SK-N-SH treated with all-trans-retinoic acid at 6 μM for 48 hours (cell line): ENCODE measurements around the gene TEX44.

Source experiments
- ATAC-seq: fragments of 200-7000 bp; cut with Tn5 transposase; 3 replicates; pipeline ENCODE4 v1.9.1; 2020; ENCODE audit warnings: mild to moderate bottlenecking, moderate library complexity
- ARNTL ChIP-seq: fragments of 450-650 bp; formaldehyde crosslinking; IDR thresholded peaks from 2 replicates; pipeline ENCODE4 v1.5.0; 2020; ENCODE audit warnings: low read depth, mild to moderate bottlenecking, moderate library complexity, borderline replicate concordance
- CSDC2 ChIP-seq: fragments of 250-450 bp; sonication (Bioruptor Pico); IDR thresholded peaks from 2 replicates; pipeline ENCODE4 v1.5.0; 2020; ENCODE audit warnings: mild to moderate bottlenecking, moderate library complexity
- ESRRG ChIP-seq: fragments of 250-450 bp; sonication (Bioruptor Pico); IDR thresholded peaks from 2 replicates; pipeline ENCODE4 v1.6.1; 2021; ENCODE audit warnings: mild to moderate bottlenecking
- GLIS3 ChIP-seq: fragments of 250-450 bp; sonication (Bioruptor Pico); IDR thresholded peaks from 2 replicates; pipeline ENCODE4 v1.5.0; 2020; ENCODE audit warnings: mild to moderate bottlenecking, moderate library complexity
- ISL1 ChIP-seq: fragments of 250-450 bp; sonication (Bioruptor Pico); IDR thresholded peaks from 2 replicates; pipeline ENCODE4 v2.1.2; 2022; ENCODE audit warnings: mild to moderate bottlenecking, moderate library complexity
- OSR1 ChIP-seq: fragments of 250-450 bp; sonication (Bioruptor Pico); IDR thresholded peaks from 2 replicates; pipeline ENCODE4 v1.8.0; 2022; ENCODE audit warnings: moderate library complexity, mild to moderate bottlenecking, inconsistent platforms
- POU6F1 ChIP-seq: fragments of 250-450 bp; sonication (Bioruptor Pico); IDR thresholded peaks from 2 replicates; pipeline ENCODE4 v1.8.0; 2021; ENCODE audit warnings: low read depth, mild to moderate bottlenecking, moderate library complexity, borderline replicate concordance
- PPARA ChIP-seq: fragments of 250-450 bp; sonication (Bioruptor Pico); IDR thresholded peaks from 2 replicates; pipeline ENCODE4 v1.5.0; 2020; ENCODE audit warnings: mild to moderate bottlenecking, borderline replicate concordance
- RARB ChIP-seq: fragments of 250-450 bp; sonication (Bioruptor Pico); IDR thresholded peaks from 2 replicates; pipeline ENCODE4 v1.8.0; 2021; ENCODE audit warnings: mild to moderate bottlenecking, moderate library complexity
- SNAI2 ChIP-seq: fragments of 250-450 bp; sonication (Bioruptor Pico); IDR thresholded peaks from 2 replicates; pipeline ENCODE4 v1.5.0; 2020; ENCODE audit warnings: mild to moderate bottlenecking, moderate library complexity
- TCF4 ChIP-seq: fragments of 250-450 bp; sonication (Bioruptor Pico); IDR thresholded peaks from 2 replicates; pipeline ENCODE4 v1.8.0; 2021; ENCODE audit warnings: mild to moderate bottlenecking, moderate library complexity, borderline replicate concordance
- TOX ChIP-seq: fragments of 250-450 bp; sonication (Bioruptor Pico); IDR thresholded peaks from 2 replicates; pipeline ENCODE4 v1.8.0; 2021; ENCODE audit warnings: mild to moderate bottlenecking, moderate library complexity, borderline replicate concordance
- TSHZ2 ChIP-seq: fragments of 250-450 bp; sonication (Bioruptor Pico); IDR thresholded peaks from 2 replicates; pipeline ENCODE4 v1.5.0; 2020; ENCODE audit warnings: mild to moderate bottlenecking, moderate library complexity
- ZC3H10 ChIP-seq: fragments of 250-450 bp; sonication (Bioruptor Pico); IDR thresholded peaks from 2 replicates; pipeline ENCODE4 v1.5.1; 2021; ENCODE audit warnings: mild to moderate bottlenecking, moderate library complexity
- ZFP3 ChIP-seq: fragments of 250-450 bp; sonication (Bioruptor Pico); IDR thresholded peaks from 2 replicates; pipeline ENCODE4 v1.5.0; 2020; ENCODE audit warnings: mild to moderate bottlenecking, moderate library complexity
- ZFP30 ChIP-seq: fragments of 450-650 bp; formaldehyde crosslinking; IDR thresholded peaks from 2 replicates; pipeline ENCODE4 v1.5.0; 2022; ENCODE audit warnings: mild to moderate bottlenecking, moderate library complexity
- ZNF565 ChIP-seq: fragments of 450-650 bp; formaldehyde crosslinking; conservative IDR thresholded peaks from 2 replicates; pipeline ENCODE4 v1.5.0; 2020; ENCODE audit warnings: low read depth, mild to moderate bottlenecking, moderate library complexity
- ZNF70 ChIP-seq: fragments of 450-650 bp; formaldehyde crosslinking; IDR thresholded peaks from 2 replicates; pipeline ENCODE4 v1.5.0; 2020; ENCODE audit warnings: mild to moderate bottlenecking, moderate library complexity
- ZNF8 ChIP-seq: fragments of 450-650 bp; formaldehyde crosslinking; IDR thresholded peaks from 2 replicates; pipeline ENCODE4 v1.5.0; 2020; ENCODE audit warnings: mild to moderate bottlenecking, moderate library complexity
- TF ChIP-seq, protein P1 (sequence below): fragments of 250-450 bp; sonication (Bioruptor Pico); IDR thresholded peaks from 2 replicates; pipeline ENCODE4 v1.8.0; 2020; ENCODE audit warnings: mild to moderate bottlenecking, moderate library complexity, borderline replicate concordance
- TF ChIP-seq, protein P2 (sequence below): fragments of 250-450 bp; sonication (Bioruptor Pico); IDR thresholded peaks from 2 replicates; pipeline ENCODE4 v1.5.1; 2021; ENCODE audit warnings: mild to moderate bottlenecking, moderate library complexity
- TF ChIP-seq, protein P3 (sequence below): fragments of 250-450 bp; sonication (Bioruptor Pico); IDR thresholded peaks from 2 replicates; pipeline ENCODE4 v1.5.1; 2020; ENCODE audit warnings: low read depth, mild to moderate bottlenecking, moderate library complexity

Gene TEX44

GRCh38 chr2:231597627-231598026, 5.0 kb downstream of the TEX44 start:
- no peak for TF ChIP-seq ZNF70 (CRISPR knock-in tag)
- no peak for TF ChIP-seq ZC3H10
- TF ChIP-seq RARB (CRISPR knock-in tag) = no peak
- no peak for TF ChIP-seq TCF4 (CRISPR knock-in tag)
- no peak for TF ChIP-seq ZFP3 (CRISPR knock-in tag)
- TF ChIP-seq ZNF8 (CRISPR knock-in tag) = no peak
- no peak for TF ChIP-seq ZNF565
- TF ChIP-seq, protein P1, sequence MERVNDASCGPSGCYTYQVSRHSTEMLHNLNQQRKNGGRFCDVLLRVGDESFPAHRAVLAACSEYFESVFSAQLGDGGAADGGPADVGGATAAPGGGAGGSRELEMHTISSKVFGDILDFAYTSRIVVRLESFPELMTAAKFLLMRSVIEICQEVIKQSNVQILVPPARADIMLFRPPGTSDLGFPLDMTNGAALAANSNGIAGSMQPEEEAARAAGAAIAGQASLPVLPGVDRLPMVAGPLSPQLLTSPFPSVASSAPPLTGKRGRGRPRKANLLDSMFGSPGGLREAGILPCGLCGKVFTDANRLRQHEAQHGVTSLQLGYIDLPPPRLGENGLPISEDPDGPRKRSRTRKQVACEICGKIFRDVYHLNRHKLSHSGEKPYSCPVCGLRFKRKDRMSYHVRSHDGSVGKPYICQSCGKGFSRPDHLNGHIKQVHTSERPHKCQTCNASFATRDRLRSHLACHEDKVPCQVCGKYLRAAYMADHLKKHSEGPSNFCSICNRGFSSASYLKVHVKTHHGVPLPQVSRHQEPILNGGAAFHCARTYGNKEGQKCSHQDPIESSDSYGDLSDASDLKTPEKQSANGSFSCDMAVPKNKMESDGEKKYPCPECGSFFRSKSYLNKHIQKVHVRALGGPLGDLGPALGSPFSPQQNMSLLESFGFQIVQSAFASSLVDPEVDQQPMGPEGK = no peak
- TF ChIP-seq PPARA (CRISPR knock-in tag) = no peak
- no peak for TF ChIP-seq SNAI2
- no peak for TF ChIP-seq POU6F1 (CRISPR knock-in tag)
- no peak for TF ChIP-seq TOX (CRISPR knock-in tag)
- TF ChIP-seq ISL1 (CRISPR knock-in tag) = no peak
- TF ChIP-seq GLIS3 (CRISPR knock-in tag) = no peak
- TF ChIP-seq, protein P2, sequence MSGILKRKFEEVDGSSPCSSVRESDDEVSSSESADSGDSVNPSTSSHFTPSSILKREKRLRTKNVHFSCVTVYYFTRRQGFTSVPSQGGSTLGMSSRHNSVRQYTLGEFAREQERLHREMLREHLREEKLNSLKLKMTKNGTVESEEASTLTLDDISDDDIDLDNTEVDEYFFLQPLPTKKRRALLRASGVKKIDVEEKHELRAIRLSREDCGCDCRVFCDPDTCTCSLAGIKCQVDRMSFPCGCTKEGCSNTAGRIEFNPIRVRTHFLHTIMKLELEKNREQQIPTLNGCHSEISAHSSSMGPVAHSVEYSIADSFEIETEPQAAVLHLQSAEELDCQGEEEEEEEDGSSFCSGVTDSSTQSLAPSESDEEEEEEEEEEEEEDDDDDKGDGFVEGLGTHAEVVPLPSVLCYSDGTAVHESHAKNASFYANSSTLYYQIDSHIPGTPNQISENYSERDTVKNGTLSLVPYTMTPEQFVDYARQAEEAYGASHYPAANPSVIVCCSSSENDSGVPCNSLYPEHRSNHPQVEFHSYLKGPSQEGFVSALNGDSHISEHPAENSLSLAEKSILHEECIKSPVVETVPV = no peak
- TF ChIP-seq CSDC2 = no peak
- no peak for TF ChIP-seq OSR1 (CRISPR knock-in tag)
- TF ChIP-seq, protein P3, sequence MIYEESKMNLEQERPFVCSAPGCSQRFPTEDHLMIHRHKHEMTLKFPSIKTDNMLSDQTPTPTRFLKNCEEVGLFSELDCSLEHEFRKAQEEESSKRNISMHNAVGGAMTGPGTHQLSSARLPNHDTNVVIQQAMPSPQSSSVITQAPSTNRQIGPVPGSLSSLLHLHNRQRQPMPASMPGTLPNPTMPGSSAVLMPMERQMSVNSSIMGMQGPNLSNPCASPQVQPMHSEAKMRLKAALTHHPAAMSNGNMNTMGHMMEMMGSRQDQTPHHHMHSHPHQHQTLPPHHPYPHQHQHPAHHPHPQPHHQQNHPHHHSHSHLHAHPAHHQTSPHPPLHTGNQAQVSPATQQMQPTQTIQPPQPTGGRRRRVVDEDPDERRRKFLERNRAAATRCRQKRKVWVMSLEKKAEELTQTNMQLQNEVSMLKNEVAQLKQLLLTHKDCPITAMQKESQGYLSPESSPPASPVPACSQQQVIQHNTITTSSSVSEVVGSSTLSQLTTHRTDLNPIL (CRISPR knock-in tag) = no peak
- TF ChIP-seq ESRRG = no peak
- no peak for TF ChIP-seq ZFP30
- ATAC-seq = no peak

DNA sequence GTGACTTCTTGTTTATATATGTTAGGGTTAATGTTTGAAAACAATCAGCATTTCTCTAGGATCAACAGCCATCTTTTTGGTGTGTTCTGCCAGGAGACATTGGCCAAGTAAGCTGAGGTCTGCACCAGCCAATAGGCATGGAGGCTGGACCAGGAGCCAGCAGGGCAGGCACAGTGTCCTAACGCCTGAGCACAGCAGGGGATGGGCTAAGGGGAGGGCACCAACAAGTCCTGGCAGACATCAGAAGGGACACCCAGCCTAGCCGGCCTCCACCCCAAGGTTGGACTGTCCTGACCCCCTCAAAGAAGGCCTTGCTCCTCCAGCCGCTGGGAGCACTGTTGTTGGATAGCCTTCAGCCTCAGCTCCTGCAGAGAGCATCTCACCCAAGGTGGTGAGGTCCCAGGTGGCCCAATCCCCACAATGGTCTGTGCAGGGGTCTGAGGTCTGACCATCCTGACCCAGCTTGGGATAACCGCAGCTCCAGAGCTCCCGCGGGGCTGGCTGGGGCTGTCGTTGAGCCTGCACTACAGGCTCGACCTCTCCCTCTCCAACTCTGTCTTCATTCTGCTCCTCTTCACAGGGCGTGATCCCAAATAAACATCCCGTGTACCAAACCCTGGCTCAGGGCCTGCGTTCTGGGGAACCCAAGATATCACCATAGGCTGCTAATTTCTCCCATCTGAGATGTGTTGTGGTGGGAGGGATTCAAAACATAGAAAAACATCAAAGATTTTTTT, 8.1 kb downstream of the TEX44 start:
- no peak for ATAC-seq
- TF ChIP-seq SNAI2 (no peak), ISL1 (CRISPR knock-in tag) (no peak), ZC3H10 (no peak), RARB (CRISPR knock-in tag) (no peak), PPARA (CRISPR knock-in tag) (no peak), OSR1 (CRISPR knock-in tag) (no peak), ESRRG (no peak), ZFP3 (CRISPR knock-in tag) (no peak), ZNF8 (CRISPR knock-in tag) (no peak), ARNTL (CRISPR knock-in tag) (no peak), ZNF565 (no peak), GLIS3 (CRISPR knock-in tag) (no peak), TCF4 (CRISPR knock-in tag) (no peak), TSHZ2 (CRISPR knock-in tag) (no peak)
- TF ChIP-seq, protein P2 = no peak
- TF ChIP-seq, protein P3 (CRISPR knock-in tag) = no peak
